Nucleus accumbens (tissue), 56 donors: ENCODE data around the gene CD99.
"Not testable (repeated sequence)": the region's sequence is repeated elsewhere in the genome, so short reads cannot be mapped to it uniquely, and the experiment has no call there.

ENCODE experiments used
- DNase-seq, 56 donors: peaks; one replicate each; lab custom pipeline; 2025; lab: John Stamatoyannopoulos, UW

CD99 gene

DNA sequence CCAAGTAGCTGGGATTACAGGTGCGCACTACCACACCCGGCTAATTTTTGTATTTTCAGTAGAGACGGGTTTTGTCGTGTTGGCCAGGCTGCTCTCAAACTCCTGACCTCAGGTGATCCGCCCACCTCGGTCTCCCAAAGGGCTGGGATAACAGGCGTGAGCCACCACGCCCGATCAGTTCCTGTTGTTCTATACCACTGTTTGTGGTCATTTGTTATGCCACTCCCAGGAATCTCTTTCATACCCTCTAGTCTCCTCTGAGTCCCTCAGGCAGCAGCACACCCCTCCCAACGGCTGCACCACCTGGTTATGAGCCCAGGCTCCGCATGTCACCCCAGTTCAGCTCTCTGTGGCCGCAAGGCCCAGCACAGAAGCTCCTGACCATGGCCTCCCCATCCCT is 17.5 kb upstream of the CD99 start:
- DNase-seq = no peak

DNA sequence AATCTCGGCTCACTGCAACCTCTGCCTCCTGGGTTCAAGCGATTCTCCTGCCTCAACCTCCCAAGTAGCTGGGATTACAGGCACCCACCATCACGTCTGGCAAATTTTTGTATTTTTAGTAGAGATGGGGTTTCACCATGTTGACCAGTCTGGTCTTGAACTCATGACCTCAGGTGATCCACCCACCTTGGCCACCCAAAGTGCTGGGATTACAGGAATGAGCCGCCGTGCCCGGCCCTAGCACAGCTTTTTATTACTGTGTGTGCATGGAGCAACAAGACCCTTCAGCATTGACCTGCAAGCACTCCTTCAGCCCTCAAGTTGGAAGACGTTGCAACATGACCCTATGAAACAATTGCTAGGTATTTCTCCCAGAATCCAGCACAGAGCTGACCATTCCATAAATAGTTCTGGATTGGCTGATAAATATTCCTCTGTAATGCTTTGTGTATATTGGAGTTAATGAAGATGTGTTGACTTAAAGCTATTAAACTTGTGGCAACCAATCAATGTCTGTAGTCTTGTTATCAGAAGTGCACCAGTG is 15.4 kb upstream of the CD99 start:
- DNase-seq = not testable (repeated sequence)

DNA sequence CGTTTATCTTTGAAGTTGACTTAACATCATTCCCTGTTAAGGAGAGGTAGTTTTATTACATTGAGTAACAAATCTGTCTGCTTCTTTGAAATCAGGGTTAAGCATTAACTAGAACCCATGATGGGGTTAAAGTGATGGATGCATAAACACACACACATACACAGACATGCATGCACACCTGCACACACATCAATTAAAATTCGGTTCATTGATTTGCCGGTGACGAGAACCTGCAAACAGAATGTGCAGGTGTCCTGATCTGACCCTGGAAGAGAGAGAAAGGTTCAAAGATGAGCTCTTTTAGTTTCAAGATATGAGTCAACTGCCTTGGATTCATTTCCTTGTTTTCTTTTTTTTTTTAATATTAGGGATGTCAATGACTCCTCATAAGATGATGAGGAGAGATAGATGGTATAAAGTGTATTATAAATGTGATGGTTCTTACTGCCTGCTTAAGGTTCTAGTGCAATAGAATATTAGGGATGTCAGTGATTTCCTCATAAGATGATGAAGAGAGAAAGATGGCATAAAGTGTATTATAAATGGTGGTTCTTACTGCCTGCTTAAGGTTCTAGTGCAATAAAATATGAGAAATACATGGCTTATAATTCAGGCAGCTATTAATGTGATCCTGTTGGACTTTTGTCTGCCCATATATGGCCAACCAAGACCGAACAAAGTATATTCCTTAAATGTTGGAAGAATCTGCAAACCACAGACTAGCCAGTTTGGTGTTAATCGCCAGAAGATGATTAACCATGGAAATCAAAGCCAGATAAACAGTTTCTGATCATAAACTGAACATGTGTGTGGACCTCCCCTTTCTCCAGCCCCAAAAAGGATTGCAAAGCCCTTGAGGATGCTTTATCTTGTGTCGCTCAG is 14.1 kb upstream of the CD99 start:
- no peak for DNase-seq

DNA sequence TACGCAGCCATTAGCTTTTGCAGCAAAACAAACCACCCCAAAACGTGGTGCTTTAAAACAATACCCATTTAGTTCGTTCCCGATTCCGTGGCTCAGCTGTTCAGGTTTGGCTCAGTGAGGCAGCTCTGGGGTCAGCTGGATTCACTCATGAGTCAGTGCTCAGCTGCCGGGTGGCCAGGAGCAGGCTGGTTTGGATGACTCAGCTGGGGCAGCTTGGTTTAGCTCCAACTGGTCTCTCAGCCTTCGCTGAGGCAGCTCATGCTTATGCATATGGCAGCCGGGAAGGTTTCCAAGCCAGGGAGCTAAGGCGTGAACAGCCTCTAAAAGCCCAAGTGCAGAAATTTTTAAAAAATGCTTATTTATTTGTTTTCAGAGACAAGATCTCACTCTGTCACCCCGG is 13.3 kb upstream of the CD99 start:
- no peak for DNase-seq

DNA sequence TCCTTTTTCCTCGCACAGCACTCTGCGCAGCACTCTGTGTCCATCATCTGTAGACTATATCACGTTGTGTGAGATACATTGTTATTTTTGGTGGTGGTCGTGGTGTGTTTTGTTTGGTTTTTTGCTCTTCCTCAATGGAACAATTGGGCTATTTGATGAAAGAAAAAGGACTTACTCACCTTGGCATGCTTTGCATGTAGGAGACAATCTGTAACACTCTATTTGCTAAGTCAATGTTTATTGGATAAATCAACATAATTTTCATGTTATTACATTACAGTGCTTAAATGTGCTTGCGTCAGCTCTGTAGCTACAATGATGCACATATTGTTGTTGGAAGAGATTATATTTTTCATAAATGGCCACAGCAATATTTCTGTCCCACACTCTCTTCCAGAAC is 12.5 kb upstream of the CD99 start:
- no peak for DNase-seq

DNA sequence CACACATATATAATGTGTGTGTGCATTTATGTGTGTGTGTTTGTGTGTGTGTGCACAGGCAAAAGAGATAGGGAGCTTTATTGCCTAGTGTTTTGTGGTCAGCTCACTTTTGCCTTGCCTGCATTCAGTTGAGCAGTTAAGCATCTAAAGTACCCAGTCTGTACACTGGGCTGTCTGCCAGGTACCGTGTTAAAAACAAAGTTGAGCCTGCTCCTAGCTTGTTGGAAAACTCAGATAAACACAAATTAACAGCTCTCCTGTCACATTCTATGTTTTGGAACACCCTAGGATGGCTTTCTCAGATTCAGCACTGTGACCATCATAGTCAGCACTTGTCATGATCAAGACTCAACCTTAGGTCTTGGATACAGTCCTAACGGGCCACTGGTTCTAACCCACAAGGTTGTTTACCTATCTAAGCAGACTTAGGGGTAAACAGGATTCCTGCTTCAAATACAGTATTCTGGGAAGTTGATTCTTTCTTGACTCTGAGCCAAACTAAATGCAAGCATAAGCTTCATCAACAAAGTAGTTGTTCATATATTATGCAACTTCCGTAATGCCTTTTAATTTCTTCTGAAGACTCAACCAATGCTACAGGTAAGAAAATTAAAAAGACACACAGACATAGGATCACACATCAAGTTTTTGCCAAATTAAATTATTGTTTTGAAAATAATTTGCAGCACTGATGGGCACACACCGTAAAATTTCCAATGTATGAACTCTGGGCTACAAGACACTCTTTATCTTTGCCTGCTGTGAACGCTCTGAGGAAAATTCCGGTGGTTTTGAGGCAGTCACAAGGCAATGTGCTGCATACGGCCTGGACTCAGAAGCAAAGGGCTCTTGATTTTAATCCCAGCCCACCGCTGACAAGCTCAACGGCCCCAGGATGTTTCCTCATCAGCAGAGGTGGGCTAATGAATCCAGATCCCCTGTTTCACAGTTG is 11.3 kb upstream of the CD99 start:
- no peak for DNase-seq

DNA sequence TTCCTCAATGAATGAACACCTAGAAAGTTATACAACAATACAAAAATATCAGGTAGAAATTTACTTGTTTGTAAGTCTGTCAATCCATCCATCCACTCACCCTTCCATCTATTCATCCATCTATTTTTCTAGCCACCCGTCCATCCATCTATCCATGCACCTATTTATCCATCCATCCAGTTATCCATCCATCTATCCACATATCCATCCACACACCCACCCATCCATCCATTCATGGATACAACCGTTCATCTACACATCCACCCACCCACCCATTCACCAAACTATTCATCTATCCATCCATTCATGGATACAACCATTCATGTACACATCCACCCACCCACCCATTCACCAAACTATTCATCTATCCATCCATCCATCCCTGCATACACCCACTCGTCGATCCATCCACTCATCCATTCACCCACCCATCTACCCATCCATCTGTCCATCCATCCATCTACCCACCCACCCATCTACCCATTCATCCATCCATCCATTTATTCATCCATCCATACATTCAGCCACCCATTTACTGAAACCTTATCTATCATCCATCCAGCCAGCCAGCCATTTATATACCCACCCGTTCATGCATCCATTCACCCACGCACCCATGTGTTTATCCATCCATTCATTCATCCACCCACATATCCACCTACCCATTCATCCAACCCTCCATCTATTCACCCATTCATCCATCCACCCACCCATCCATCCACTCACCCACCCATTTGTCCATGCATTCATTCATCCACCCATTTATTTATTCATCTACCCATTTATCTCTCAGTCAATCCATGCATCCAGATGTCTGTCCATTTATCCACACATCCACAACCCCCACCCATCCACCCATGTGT is 10.4 kb upstream of the CD99 start:
- DNase-seq = no peak

DNA sequence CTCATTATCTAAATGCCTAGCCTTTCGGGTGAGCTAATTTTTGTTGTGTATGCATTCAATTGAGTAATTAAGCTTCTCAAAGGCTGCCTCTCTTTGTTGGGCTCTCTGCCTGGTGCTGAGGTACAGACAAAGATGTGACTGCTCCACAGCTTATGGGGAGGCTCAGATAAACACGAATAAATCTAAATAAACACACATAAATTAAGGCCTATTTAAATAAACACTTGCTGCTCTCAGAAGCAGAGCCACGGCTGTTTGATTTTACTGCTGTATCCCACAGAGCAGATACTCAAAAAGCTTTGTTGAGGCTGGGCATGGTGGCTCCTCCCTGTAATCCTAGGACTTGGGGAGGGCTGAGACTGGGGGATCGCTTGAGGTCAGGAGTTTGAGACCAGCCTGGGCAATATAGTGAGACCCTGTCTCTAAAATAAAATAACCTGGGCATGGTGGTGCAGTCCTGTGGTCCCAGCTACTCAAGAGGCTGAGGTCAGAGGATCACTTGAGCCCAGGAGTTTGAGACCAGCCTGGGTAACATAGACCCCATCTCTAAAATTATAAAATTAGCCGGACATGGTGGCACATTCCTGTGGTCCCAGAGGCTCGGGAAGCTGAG is 8.4 kb upstream of the CD99 start:
- DNase-seq = no peak

DNA sequence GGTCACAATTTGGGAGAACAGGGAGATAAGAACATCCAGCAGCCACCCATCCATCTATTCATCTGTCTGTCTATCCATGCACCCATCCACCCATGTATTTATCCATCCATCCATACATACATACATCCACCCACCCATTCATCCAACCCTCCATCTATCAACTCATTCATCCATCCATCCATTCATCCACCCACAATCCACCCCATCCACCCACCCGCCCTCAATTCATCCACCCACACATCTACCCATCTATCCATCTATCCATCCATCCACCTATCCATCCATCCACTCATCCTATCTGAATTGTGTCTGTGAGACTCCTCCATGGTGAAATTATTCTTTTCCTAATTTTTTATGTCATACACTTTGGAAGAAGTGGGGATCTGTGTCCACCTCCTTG is 6.8 kb upstream of the CD99 start:
- DNase-seq = no peak

DNA sequence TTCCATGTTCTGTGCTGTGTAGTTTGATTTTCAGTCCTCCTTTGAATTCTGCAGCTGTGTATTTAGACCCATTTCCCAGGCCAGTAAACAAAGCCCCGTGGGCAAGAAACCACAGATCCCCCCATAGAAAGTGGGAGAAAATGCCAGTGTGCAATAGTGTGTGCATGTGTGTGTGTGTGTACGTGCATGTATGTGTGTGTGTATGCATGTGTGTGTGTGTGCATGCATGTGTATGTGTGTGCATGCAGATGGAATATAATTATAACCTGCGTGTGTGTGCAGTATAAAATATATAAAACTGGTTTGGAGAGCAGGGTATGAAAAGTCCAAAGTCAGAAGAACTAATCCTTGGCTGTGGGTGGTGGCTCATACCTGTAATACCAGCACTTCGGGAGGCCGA is 5.2 kb upstream of the CD99 start:
- DNase-seq = no peak

DNA sequence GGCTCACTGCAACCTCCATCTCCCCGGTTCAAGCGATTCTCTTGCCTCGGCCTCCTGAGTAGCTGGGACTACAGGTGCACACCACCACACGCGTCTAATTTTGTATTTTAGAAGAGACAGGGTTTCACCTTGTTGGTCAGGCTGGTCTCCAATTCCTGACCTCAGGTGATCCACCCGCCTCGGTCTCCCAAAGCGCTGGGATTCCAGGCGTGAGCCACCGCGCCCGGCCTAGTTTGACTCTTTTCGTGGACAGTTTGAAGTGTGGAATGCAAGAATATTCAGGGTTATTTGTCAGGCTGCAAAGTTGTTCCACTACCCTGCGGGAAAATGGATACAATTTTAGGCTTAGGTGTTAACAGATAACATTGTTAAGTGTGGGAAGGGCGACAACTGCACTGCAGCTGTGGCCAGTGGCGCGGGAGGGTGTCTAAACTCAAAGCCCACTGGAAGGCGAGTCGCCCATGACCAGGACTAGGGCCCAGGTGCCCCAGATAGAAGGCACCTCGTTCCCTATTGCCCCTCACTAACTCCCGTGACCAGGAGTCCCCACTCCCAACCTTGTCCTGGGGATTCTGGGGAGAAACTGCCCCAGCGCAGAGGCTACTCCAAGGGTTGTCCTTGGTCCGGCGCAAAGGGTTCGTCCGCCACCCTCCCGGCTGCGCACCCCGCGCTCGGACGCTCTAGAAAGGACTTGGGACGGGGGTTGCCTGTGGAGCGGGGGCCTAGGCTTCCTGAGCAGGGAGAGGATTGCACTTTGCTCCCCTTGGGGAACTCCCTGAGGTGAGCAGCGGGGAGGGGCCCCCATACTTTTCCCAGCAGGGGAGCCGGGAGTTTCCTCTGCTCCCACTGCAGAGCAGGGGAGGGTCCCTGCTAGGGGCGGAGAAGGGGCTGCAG is 1.1 kb upstream of the CD99 start:
- DNase-seq = no peak

DNA sequence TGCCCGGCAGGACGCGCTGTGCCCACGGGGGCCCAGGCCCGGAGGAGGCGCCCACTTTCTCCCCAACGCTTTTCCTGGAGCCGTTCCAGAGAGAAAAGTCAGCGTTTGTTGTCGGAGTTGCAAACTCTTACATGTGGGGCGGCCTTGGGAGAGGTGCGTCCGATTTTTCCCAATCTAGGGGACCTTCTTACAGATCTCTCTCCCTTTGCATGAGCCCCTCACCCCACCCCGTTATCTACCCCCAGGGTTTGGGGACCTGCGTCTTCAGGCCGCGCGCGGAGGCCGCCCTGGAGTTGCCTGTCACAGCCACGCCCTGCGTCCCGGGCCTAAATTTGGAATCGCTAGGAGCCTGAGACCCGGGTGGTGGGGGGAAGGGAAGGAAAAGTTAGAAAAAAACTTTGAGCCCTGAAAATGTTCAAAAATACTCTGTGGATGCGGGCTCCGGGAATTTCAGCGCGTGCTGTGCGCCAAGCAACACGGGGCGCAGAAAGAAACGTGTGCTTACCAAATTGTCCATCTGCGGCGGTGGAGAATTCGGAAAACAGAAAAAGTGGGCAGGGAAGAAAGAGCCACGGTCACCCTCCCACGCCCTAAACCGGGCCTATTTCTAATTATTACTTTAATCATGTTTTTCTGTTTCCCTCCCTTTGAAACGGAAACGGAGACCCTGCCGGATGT is 587 bp downstream of the CD99 start:
- no peak for DNase-seq

DNA sequence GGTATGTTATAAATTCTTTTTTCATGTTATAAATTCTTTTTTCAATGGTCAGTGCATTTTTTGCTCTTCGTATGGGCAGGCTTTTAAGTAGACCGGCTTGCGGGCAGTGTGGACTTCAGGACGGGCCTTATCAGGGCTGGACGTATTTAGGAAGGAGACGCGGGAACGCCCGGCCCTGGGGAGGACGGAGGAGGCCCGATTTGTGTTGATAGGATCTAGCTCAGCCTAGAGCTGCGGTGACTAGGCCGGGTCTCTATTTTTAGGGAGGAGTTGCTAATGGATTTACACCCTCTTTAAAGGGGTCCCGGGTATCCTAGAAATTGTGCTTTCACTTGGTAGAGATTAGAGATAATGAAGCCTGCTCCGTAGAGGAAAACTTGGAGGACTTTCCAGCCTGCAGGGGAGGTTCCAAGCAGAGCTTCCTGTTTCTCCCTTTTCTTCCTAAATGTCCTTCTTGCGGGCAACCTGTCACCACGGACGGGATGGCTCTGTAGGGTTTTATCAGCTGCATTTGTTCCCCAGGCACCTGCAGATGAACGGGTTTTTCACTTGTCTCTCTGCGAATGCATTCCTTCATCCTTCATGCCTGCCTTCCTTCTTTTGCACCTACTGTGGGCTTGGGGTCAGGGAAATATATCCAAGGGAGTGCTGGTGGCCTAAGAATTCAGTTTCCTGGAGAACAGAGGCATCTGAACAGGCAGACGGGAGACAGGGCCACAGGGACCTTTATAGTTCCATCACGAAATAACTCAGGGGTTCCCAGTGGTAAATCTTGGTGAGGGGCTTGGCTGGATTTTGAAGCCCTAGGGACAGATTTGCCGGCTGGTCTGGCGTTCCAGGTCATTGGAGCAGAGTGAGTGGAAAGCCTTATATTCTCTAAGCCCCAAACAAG is 1.4 kb downstream of the CD99 start:
- no peak for DNase-seq

DNA sequence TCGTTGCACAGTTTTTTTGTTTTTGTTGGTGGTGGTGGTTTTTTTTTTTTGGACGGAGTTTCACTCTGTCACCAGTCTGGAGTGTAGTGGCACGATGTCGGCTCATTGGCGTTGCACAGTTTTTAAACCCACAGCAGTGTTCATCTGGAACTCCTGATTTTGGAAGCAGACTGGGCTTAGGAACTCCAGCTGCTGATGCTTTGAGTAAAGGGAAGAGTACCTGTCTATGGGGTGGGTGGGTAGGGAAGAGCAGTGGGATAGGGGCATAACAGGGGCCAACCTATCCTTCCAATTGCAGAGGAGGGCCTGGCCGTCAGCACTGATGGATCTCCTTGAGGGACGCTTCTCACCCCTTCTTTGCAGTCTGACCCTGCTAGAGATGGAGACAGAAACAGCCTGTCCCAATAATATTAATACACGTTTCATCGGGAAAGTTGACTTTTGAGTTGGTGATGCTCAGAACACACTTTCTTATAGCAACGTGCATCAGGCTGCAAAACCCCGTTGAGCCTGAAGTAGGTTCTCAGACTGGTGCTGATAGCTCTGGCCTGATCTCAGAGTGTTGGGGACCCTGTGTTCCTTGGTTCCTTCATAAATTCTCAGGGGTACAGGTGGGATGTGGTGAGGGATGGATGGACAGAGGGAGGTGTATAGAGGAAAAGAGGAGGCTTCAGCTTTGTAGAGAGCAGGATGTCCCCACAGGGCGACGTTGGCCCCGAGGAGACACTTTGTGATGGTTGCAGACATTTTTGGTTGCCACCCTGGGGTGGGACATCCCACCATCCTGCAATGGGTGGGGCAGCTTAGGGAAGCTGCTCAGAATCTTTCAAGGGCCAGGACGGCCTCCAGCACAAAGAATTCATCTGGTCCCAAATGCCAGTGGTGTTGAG is 2.3 kb downstream of the CD99 start:
- DNase-seq = no peak

DNA sequence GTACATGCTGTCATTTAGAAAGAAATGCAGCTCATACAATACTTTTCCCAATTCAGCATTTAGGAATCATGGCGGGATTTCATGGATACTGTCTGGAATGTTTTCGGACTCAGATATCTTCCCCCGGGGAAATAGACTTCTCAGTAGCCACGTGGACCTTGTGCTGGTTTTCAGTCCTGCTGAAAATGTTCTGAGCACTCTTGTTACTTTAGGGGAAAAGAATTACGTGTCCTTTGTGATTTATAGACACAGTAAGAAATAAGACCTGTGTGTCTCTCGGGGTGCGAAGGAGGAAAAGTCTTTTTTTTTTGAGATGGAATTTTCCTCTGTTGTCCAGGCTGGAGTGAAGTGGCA is 3.8 kb downstream of the CD99 start:
- DNase-seq = no peak

DNA sequence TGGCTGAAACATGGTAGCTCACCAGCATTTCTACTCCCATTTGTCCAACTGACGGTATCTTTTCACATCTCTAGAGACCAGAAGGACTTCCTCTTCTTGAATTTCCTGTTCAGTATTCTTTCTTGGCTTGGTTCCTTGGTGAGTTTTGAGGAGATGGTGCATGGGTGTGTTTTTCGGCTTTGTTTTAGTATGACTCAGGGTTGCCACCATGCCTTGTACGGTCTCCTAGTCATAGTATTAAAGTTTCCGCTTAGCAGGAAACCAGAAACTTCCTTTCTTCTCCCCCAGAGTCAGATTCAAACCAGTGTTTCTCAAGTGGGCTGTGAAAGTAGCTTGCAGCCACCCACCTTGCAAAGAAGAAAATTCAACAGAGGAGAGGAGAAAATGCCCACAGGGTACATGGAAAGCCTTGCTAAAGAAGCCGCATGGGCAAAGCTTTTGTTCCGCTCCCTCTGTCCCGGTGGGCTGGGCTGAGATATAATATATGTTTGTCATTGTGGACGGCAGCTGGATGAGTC is 5.7 kb downstream of the CD99 start:
- no peak for DNase-seq
